K562 (cell line): ENCODE measurements around the gene BHLHE40. TPM values are rescaled to one million over a fixed set of nuclear protein-coding genes. Genes with fewer than 3 reads are reported as not detected.

Experiments
- CBFA2T3 ChIP-seq: fragments of 450-650 bp; IDR thresholded peaks from 2 replicates; pipeline ENCODE4 v1.6.1; 2017
- CBX8 ChIP-seq: fragments of 200-600 bp; sonication (generic); IDR thresholded peaks from 2 replicates; pipeline ENCODE4 v1.6.1; 2012; ENCODE audit warnings: borderline replicate concordance, mixed run types, low read depth, mild to moderate bottlenecking, moderate library complexity, mixed read lengths, low read length, control low read depth, inconsistent platforms; ENCODE audit not compliant: poor library complexity, severe bottlenecking; ENCODE audit errors: extremely low read depth
- DNMT1 ChIP-seq: fragments of 450-650 bp; IDR thresholded peaks from 2 replicates; pipeline ENCODE4 v1.6.1; 2016; ENCODE audit warnings: antibody characterized with exemption, mild to moderate bottlenecking
- FOS ChIP-seq: IDR thresholded peaks from 3 replicates; pipeline ENCODE4 v1.6.1; 2011; ENCODE audit not compliant: insufficient read length; ENCODE audit errors: extremely low read depth
- FOXA3 ChIP-seq, 2 experiments: fragments of 450-650 bp in 1 of 2; sonication (generic) in 1 of 2; formaldehyde crosslinking; IDR thresholded peaks in 1 of 2; conservative IDR thresholded peaks in 1 of 2; 2 replicates each; pipeline versions ENCODE4 v1.4.0 to v1.8.0; 2020 to 2022; ENCODE audit warnings: mild to moderate bottlenecking in 2 of 2, missing genetic modification reagents in 1 of 2
- FOXO4 ChIP-seq: fragments of 450-650 bp; formaldehyde crosslinking; IDR thresholded peaks from 2 replicates; pipeline ENCODE4 v1.4.0; 2020; ENCODE audit warnings: mild to moderate bottlenecking, moderate library complexity
- MTF1 ChIP-seq: fragments of 250-450 bp; sonication (Bioruptor Pico); IDR thresholded peaks from 2 replicates; pipeline ENCODE4 v1.9.0; 2021; ENCODE audit warnings: moderate library complexity, mild to moderate bottlenecking, inconsistent platforms, borderline replicate concordance
- POLR3G ChIP-seq: IDR thresholded peaks from 2 replicates; pipeline ENCODE4 v1.6.1; 2011; ENCODE audit not compliant: insufficient read length, insufficient replicate concordance; ENCODE audit errors: extremely low read depth
- PRPF4 ChIP-seq: fragments of 200-400 bp; formaldehyde crosslinking; IDR thresholded peaks from one replicate; pipeline ENCODE4 v1.6.1; 2017; ENCODE audit warnings: low read length, low read depth, mild to moderate bottlenecking; ENCODE audit not compliant: insufficient read depth, poor library complexity, severe bottlenecking
- PTBP1 ChIP-seq: fragments of 200-400 bp; formaldehyde crosslinking; IDR thresholded peaks from 2 replicates; pipeline ENCODE4 v1.6.1; 2017; ENCODE audit warnings: low read depth, low read length
- SUPT5H ChIP-seq: fragments of 450-650 bp; IDR thresholded peaks from 2 replicates; pipeline ENCODE4 v1.6.1; 2016
- ZFX ChIP-seq: sonication (generic); formaldehyde crosslinking; IDR thresholded peaks from 2 replicates; pipeline ENCODE4 v1.8.0; 2022; ENCODE audit warnings: mild to moderate bottlenecking, missing genetic modification reagents, moderate library complexity
- ZNF212 ChIP-seq: fragments of 450-650 bp; formaldehyde crosslinking; IDR thresholded peaks from 2 replicates; pipeline ENCODE4 v1.4.0; 2020; ENCODE audit warnings: mild to moderate bottlenecking
- ZNF224 ChIP-seq: sonication (generic); formaldehyde crosslinking; IDR thresholded peaks from 2 replicates; pipeline ENCODE4 v1.8.0; 2022; ENCODE audit warnings: mild to moderate bottlenecking, missing genetic modification reagents
- ZNF263 ChIP-seq: sonication (generic); formaldehyde crosslinking; IDR thresholded peaks from 2 replicates; pipeline ENCODE4 v1.8.0; 2022; ENCODE audit warnings: mild to moderate bottlenecking, missing genetic modification reagents, borderline replicate concordance
- ZNF57 ChIP-seq: fragments of 450-650 bp; formaldehyde crosslinking; IDR thresholded peaks from 2 replicates; pipeline ENCODE4 v1.4.0; 2020; ENCODE audit warnings: mild to moderate bottlenecking, moderate library complexity
- polyA plus RNA-seq, 8 experiments: library from polyadenylated mRNA; depleted of rRNA in 4 of 8; stranded (reverse) in 5 of 8; unstranded in 3 of 8; fragments of >200 nt; fragmentation: Nextera tagmentation in 2 of 8; fragmentation: Illumina TruSeq in 1 of 8; extraction: Ambion mirVana in 2 of 8; extraction: Trizol in 1 of 8; gene quantifications; 2 replicates each; pipeline versions ENCODE4 v1.2.1 to v1.2.3, GENCODE V29; 2011 to 2014; ENCODE audit warnings: inconsistent platforms in 1 of 8, missing spikeins in 1 of 8
- total RNA-seq, 7 experiments: library from RNA; depleted of rRNA in 6 of 7; stranded (reverse); fragments of >200 nt in 6 of 7; fragmentation: Illumina TruSeq in 2 of 7; extraction: Trizol in 2 of 7; gene quantifications; 2 replicates each; pipeline versions ENCODE4 v1.2.1 to v1.2.3, GENCODE V29; 2011 to 2021; ENCODE audit warnings: low replicate concordance in 1 of 7
- TF ChIP-seq, protein P1 (sequence below): fragments of 250-450 bp; sonication (Bioruptor Pico); IDR thresholded peaks from 2 replicates; pipeline ENCODE4 v1.5.0; 2022; ENCODE audit warnings: mild to moderate bottlenecking
- TF ChIP-seq, protein P2 (sequence below), 3 experiments: IDR thresholded peaks in 2 of 3; conservative IDR thresholded peaks in 1 of 3; 2 replicates each; pipeline ENCODE4 v1.5.1; 2011 to 2012; ENCODE audit warnings: low read length in 3 of 3, mild to moderate bottlenecking in 3 of 3, control low read depth in 2 of 3, improper control_type of control experiment in 1 of 3, inconsistent platforms in 1 of 3, low read depth in 1 of 3, mixed read lengths in 1 of 3, moderate library complexity in 1 of 3; ENCODE audit not compliant: insufficient read depth in 2 of 3
- TF ChIP-seq, protein P3 (sequence below): sonication (generic); formaldehyde crosslinking; IDR thresholded peaks from 2 replicates; pipeline ENCODE4 v1.8.1; 2023; ENCODE audit warnings: mild to moderate bottlenecking, missing genetic modification reagents
- TF ChIP-seq, protein P4 (sequence below): sonication (generic); formaldehyde crosslinking; IDR thresholded peaks from 2 replicates; pipeline ENCODE4 v1.8.0; 2022; ENCODE audit warnings: mild to moderate bottlenecking, low read depth, missing genetic modification reagents

Gene BHLHE40
- total and polyA plus RNA-seq, 9 of the 15 experiments (the other 6 are each of a cell fraction or from before 2014, with no cell fraction given), result 12.0 to 83.9 (median 31.4) TPM

DNA sequence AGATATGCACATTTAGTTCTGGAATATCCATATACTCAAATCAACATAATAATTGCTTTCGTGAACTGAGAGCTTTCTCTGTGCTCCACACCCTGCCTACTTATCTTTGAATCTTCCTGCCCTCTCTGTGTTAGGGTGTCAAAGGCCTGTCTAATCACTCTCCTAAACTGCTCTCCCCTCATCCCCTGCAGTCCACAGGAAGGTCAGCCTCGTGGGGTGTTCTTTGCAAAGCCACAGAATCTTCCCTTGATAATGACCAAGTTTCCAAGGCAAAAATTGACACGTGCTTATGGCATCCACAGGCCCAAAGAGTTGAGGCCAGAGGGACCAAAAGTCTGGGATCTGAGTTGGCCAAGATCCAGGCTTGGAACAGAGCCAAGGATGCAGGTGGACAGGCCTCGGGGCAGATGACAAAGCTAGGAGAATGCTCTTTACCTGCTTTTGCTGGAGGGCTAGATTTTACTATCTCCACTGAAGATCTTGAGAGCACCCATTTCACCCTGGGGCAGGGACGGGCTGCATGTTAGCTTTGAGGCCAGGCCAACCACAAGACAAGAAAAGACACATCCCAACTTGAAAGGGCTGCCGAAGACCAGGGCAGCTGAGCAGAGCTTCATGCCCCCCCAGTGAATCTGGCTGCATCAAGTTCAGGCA is 20.4 kb downstream of the BHLHE40 start (continued):
- TF ChIP-seq CBX8 (no peak), FOXA3 (CRISPR knock-in tag; conservative IDR thresholded peaks at IDR 0.05 in 1 of 2, IDR thresholded peaks at IDR 0.05 in 1 of 2) (no peak; a peak in 1 of 4 replicates), ZNF212 (CRISPR knock-in tag) (no peak), ZNF224 (CRISPR knock-in tag) (no peak), DNMT1 (no peak), FOXO4 (no peak), CBFA2T3 (peak; percentile 36; the same call in 1 of the 2 replicates), SUPT5H (no peak), FOS (no peak), POLR3G (no peak), ZNF263 (CRISPR knock-in tag) (peak; percentile 56; the same call in 1 of the 2 replicates), PTBP1 (no peak), PRPF4 (no peak), MTF1 (no peak), ZFX (CRISPR knock-in tag) (peak; percentile 61), ZNF57 (CRISPR knock-in tag) (peak; percentile 22; the same call in 1 of the 2 replicates)
- TF ChIP-seq, protein P1, sequence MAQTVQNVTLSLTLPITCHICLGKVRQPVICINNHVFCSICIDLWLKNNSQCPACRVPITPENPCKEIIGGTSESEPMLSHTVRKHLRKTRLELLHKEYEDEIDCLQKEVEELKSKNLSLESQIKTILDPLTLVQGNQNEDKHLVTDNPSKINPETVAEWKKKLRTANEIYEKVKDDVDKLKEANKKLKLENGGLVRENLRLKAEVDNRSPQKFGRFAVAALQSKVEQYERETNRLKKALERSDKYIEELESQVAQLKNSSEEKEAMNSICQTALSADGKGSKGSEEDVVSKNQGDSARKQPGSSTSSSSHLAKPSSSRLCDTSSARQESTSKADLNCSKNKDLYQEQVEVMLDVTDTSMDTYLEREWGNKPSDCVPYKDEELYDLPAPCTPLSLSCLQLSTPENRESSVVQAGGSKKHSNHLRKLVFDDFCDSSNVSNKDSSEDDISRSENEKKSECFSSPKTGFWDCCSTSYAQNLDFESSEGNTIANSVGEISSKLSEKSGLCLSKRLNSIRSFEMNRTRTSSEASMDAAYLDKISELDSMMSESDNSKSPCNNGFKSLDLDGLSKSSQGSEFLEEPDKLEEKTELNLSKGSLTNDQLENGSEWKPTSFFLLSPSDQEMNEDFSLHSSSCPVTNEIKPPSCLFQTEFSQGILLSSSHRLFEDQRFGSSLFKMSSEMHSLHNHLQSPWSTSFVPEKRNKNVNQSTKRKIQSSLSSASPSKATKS (CRISPR knock-in tag), result no peak
- TF ChIP-seq, protein P2, sequence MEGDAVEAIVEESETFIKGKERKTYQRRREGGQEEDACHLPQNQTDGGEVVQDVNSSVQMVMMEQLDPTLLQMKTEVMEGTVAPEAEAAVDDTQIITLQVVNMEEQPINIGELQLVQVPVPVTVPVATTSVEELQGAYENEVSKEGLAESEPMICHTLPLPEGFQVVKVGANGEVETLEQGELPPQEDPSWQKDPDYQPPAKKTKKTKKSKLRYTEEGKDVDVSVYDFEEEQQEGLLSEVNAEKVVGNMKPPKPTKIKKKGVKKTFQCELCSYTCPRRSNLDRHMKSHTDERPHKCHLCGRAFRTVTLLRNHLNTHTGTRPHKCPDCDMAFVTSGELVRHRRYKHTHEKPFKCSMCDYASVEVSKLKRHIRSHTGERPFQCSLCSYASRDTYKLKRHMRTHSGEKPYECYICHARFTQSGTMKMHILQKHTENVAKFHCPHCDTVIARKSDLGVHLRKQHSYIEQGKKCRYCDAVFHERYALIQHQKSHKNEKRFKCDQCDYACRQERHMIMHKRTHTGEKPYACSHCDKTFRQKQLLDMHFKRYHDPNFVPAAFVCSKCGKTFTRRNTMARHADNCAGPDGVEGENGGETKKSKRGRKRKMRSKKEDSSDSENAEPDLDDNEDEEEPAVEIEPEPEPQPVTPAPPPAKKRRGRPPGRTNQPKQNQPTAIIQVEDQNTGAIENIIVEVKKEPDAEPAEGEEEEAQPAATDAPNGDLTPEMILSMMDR (IDR thresholded peaks at IDR 0.05 in 2 of 3, conservative IDR thresholded peaks at IDR 0.05 in 1 of 3; ENCODE audit: insufficient read depth in 2 of 3, low read depth in 1 of 3, low read length in 3 of 3), result no peak
- TF ChIP-seq, protein P3, sequence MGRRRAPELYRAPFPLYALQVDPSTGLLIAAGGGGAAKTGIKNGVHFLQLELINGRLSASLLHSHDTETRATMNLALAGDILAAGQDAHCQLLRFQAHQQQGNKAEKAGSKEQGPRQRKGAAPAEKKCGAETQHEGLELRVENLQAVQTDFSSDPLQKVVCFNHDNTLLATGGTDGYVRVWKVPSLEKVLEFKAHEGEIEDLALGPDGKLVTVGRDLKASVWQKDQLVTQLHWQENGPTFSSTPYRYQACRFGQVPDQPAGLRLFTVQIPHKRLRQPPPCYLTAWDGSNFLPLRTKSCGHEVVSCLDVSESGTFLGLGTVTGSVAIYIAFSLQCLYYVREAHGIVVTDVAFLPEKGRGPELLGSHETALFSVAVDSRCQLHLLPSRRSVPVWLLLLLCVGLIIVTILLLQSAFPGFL, result no peak
- TF ChIP-seq, protein P4, sequence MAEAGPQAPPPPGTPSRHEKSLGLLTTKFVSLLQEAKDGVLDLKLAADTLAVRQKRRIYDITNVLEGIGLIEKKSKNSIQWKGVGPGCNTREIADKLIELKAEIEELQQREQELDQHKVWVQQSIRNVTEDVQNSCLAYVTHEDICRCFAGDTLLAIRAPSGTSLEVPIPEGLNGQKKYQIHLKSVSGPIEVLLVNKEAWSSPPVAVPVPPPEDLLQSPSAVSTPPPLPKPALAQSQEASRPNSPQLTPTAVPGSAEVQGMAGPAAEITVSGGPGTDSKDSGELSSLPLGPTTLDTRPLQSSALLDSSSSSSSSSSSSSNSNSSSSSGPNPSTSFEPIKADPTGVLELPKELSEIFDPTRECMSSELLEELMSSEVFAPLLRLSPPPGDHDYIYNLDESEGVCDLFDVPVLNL, result no peak
